ENCODE measurements around the gene PRDM2.
"Not testable (repeated sequence)": the region's sequence is repeated elsewhere in the genome, so short reads cannot be mapped to it uniquely, and the experiment has no call there.

Gene PRDM2

DNA sequence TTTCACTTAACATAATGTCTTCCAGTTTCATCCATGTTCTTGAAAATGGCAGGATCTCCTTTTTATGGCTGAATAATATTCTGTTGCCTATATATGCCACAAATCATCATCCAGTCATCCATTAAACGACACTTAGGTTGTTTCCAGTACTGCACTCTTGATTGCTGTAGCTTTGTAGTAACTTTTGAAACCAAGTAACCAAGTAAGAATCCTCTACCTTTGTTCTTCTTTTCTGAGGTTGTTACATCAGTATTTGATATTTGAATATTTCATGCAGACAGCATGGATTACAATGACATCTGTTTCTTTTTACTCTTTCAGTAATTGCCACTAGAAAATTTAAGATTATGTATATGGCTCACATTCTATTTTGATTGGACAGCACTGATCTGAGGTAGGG lies 22.1 kb upstream of the PRDM2 start:
- H3K27me3 ChIP-seq (ENCODE audit: control insufficient read depth, insufficient read depth, low read length): no peaks in the 10 kb centered on the region
- no peak overlapping the region for H3K27ac ChIP-seq (ENCODE audit: low read depth, low read length)
- H3K9me3 ChIP-seq (ENCODE audit: control insufficient read depth, insufficient read depth, low read length): no peaks in the 10 kb centered on the region
- H3K36me3 ChIP-seq (ENCODE audit: control insufficient read depth, insufficient read depth, low read length): no peaks in the 10 kb centered on the region
- H3K4me1 ChIP-seq (ENCODE audit: control insufficient read depth, insufficient read depth, low read length): no peaks in the 10 kb centered on the region
- H3K4me3 ChIP-seq (ENCODE audit: low read depth, low read length): no peak overlapping the region
- no peak overlapping the region for H3K9ac ChIP-seq (ENCODE audit: low read depth, low read length)

DNA sequence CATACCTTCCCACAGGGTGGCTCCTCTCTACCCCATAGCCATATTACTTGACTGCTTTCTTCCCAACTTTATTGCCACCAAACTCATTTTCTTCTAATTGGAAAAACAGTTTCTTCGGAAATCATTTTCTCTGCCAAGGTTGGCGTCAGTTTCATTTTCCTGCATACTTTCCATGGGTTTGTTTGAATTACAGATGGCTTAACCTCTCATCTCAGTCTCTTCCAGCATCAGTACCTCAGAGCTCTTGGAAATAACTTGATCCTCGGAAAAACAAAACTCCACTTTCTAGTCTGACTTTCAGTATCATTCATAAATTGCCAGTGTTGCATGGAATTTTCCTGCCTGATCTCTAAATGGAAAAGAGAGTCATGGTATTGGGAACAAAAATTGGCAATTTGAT lies 20.3 kb upstream of the PRDM2 start:
- H3K4me1 ChIP-seq (ENCODE audit: control insufficient read depth, insufficient read depth, low read length): no peaks in the 10 kb centered on the region
- no peak overlapping the region for H3K9ac ChIP-seq (ENCODE audit: low read depth, low read length)
- no peak overlapping the region for H3K4me3 ChIP-seq (ENCODE audit: low read depth, low read length)
- no peaks in the 10 kb centered on the region; the same call in 1 of the 2 replicates for H3K27me3 ChIP-seq (ENCODE audit: control insufficient read depth, insufficient read depth, low read length)
- no peak overlapping the region for H3K27ac ChIP-seq (ENCODE audit: low read depth, low read length)
- no peaks in the 10 kb centered on the region for H3K9me3 ChIP-seq (ENCODE audit: control insufficient read depth, insufficient read depth, low read length)
- H3K36me3 ChIP-seq (ENCODE audit: control insufficient read depth, insufficient read depth, low read length): no peaks in the 10 kb centered on the region

DNA sequence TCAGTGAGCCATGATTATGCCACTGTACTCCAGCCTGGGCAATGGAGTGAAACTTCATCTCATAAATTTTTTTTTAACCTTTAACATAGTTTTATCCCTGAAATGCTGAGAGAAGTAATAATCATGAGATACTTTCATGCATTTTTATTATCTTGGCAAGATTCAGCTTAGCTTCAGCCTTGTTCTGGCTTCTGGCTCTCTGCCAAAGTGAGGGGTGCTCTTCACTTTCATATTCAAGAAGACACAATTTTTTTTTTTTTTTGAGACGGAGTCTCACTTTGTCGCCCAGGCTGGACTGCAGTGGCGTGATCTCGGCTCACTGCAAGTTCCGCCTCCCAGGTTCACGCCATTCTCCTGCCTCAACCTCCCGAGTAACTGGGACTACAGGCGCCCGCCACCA lies 19.4 kb upstream of the PRDM2 start:
- H3K27me3 ChIP-seq (ENCODE audit: control insufficient read depth, insufficient read depth, low read length); H3K9me3 ChIP-seq (ENCODE audit: control insufficient read depth, insufficient read depth, low read length); H3K36me3 ChIP-seq (ENCODE audit: control insufficient read depth, insufficient read depth, low read length); H3K9ac ChIP-seq (ENCODE audit: low read depth, low read length); H3K27ac ChIP-seq (ENCODE audit: low read depth, low read length); H3K4me3 ChIP-seq (ENCODE audit: low read depth, low read length); H3K4me1 ChIP-seq (ENCODE audit: control insufficient read depth, insufficient read depth, low read length): not testable (repeated sequence)

- Histone ChIP-seq H3K9ac (ENCODE audit: low read depth, low read length) (no peak overlapping the region), H3K27ac (ENCODE audit: low read depth, low read length) (no peak overlapping the region), H3K4me1 (ENCODE audit: control insufficient read depth, insufficient read depth, low read length) (peaks cover 8% of the 10 kb centered on the region; the same call in 1 of the 2 replicates)
Observed at GRCh38 chr1:13681921-13682320, 18.1 kb upstream of the PRDM2 start.

DNA sequence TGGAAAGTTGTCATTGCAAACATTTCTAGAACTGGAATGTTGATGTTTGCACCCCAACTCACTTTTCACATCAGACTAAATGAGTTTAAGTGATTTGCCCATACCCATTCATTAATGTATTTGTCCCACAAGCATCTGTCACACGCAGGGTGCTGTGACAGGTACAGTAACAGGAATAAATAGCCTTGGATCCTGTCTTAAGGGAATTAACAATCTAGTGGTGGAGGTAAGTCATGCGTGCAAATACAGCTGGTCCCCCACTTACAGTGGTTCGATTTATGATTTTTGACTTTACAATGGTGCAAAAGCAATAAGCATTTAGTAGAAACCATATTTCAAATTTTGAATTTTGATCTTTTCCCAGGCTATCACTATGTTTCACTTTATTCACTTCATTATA lies 17.5 kb upstream of the PRDM2 start:
- Histone ChIP-seq H3K9me3 (ENCODE audit: control insufficient read depth, insufficient read depth, low read length) (no peaks in the 10 kb centered on the region), H3K27me3 (ENCODE audit: control insufficient read depth, insufficient read depth, low read length) (no peaks in the 10 kb centered on the region; the same call in 1 of the 2 replicates), H3K4me1 (ENCODE audit: control insufficient read depth, insufficient read depth, low read length) (peaks cover 10% of the 10 kb centered on the region; the same call in 1 of the 2 replicates), H3K27ac (ENCODE audit: low read depth, low read length) (no peak overlapping the region), H3K36me3 (ENCODE audit: control insufficient read depth, insufficient read depth, low read length) (no peaks in the 10 kb centered on the region), H3K4me3 (ENCODE audit: low read depth, low read length) (no peak overlapping the region), H3K9ac (ENCODE audit: low read depth, low read length) (no peak overlapping the region)

More at GRCh38 chr1:13681921-13682320, 18.1 kb upstream of the PRDM2 start:
- Histone ChIP-seq H3K36me3 (ENCODE audit: control insufficient read depth, insufficient read depth, low read length) (no peaks in the 10 kb centered on the region), H3K27me3 (ENCODE audit: control insufficient read depth, insufficient read depth, low read length) (no peaks in the 10 kb centered on the region; the same call in 1 of the 2 replicates), H3K4me3 (ENCODE audit: low read depth, low read length) (no peak overlapping the region), H3K9me3 (ENCODE audit: control insufficient read depth, insufficient read depth, low read length) (no peaks in the 10 kb centered on the region)

- no peak overlapping the region for H3K27ac ChIP-seq (ENCODE audit: low read depth, low read length)
- H3K36me3 ChIP-seq (ENCODE audit: control insufficient read depth, insufficient read depth, low read length): no peaks in the 10 kb centered on the region
Observed at GRCh38 chr1:13683206-13683605, 16.8 kb upstream of the PRDM2 start.

DNA sequence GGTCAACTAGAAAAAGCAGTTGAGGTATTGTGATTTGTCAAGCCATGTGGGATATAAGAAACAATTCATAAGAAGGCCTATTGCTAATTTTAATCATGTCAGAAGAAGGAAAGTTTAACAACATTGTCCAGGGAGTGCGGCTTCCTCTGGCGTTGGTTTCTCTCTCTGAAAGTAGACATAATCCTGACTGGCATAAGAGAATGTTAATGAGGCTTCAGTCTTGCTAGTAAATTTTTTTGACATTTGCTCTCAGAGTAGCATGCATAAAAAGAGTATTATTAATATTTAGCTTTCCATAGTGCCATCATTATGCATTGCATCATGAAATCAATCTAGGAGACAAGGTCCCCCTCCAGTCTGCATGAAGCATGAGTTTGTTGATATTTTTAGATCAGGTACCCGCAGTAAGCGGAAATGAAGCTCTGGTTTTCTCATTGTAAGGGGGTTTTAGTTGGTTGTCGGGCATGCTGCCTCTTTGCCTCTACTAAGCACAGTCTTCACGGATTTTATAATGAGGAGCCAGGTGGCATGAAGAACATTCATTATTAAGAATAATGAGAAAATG lies 12.8 kb upstream of the PRDM2 start:
- no peak overlapping the region for H3K4me3 ChIP-seq (ENCODE audit: low read depth, low read length)
- no peaks in the 10 kb centered on the region; the same call in 1 of the 2 replicates for H3K27me3 ChIP-seq (ENCODE audit: control insufficient read depth, insufficient read depth, low read length)
- no peak overlapping the region for H3K27ac ChIP-seq (ENCODE audit: low read depth, low read length)
- no peak overlapping the region for H3K9ac ChIP-seq (ENCODE audit: low read depth, low read length)
- peaks cover 10% of the 10 kb centered on the region; the same call in 1 of the 2 replicates for H3K4me1 ChIP-seq (ENCODE audit: control insufficient read depth, insufficient read depth, low read length)
- H3K36me3 ChIP-seq (ENCODE audit: control insufficient read depth, insufficient read depth, low read length): no peaks in the 10 kb centered on the region
- no peaks in the 10 kb centered on the region for H3K9me3 ChIP-seq (ENCODE audit: control insufficient read depth, insufficient read depth, low read length)

More at GRCh38 chr1:13683206-13683605, 16.8 kb upstream of the PRDM2 start:
- no peaks in the 10 kb centered on the region for H3K9me3 ChIP-seq (ENCODE audit: control insufficient read depth, insufficient read depth, low read length)
- no peaks in the 10 kb centered on the region; the same call in 1 of the 2 replicates for H3K27me3 ChIP-seq (ENCODE audit: control insufficient read depth, insufficient read depth, low read length)
- H3K9ac ChIP-seq (ENCODE audit: low read depth, low read length): no peak overlapping the region
- no peak overlapping the region for H3K4me3 ChIP-seq (ENCODE audit: low read depth, low read length)
- peaks cover 10% of the 10 kb centered on the region; the same call in 1 of the 2 replicates for H3K4me1 ChIP-seq (ENCODE audit: control insufficient read depth, insufficient read depth, low read length)

- H3K9ac ChIP-seq (ENCODE audit: low read depth, low read length); H3K9me3 ChIP-seq (ENCODE audit: control insufficient read depth, insufficient read depth, low read length); H3K36me3 ChIP-seq (ENCODE audit: control insufficient read depth, insufficient read depth, low read length); H3K4me1 ChIP-seq (ENCODE audit: control insufficient read depth, insufficient read depth, low read length); H3K4me3 ChIP-seq (ENCODE audit: low read depth, low read length); H3K27ac ChIP-seq (ENCODE audit: low read depth, low read length): not testable (repeated sequence)
- peaks cover 13% of the 10 kb centered on the region for H3K27me3 ChIP-seq (ENCODE audit: control insufficient read depth, insufficient read depth, low read length)
Observed at GRCh38 chr1:13693094-13693493, 6.9 kb upstream of the PRDM2 start.

GRCh38 chr1:13694886-13695684 lies 4.9 kb upstream of the PRDM2 start:
- Histone ChIP-seq H3K36me3 (ENCODE audit: control insufficient read depth, insufficient read depth, low read length) (no peaks in the 10 kb centered on the region), H3K4me3 (ENCODE audit: low read depth, low read length) (no peak overlapping the region), H3K4me1 (ENCODE audit: control insufficient read depth, insufficient read depth, low read length) (0 out of 2 replicates have a peak, but pooled peaks cover 3% of the 10 kb centered on the region), H3K27ac (ENCODE audit: low read depth, low read length) (no peak overlapping the region), H3K9ac (ENCODE audit: low read depth, low read length) (no peak overlapping the region), H3K27me3 (ENCODE audit: control insufficient read depth, insufficient read depth, low read length) (peaks cover 23% of the 10 kb centered on the region), H3K9me3 (ENCODE audit: control insufficient read depth, insufficient read depth, low read length) (no peaks in the 10 kb centered on the region)

- H3K9ac ChIP-seq (ENCODE audit: low read depth, low read length): no peak overlapping the region
- H3K9me3 ChIP-seq (ENCODE audit: control insufficient read depth, insufficient read depth, low read length): no peaks in the 10 kb centered on the region
- no peak overlapping the region for H3K4me3 ChIP-seq (ENCODE audit: low read depth, low read length)
- H3K27me3 ChIP-seq (ENCODE audit: control insufficient read depth, insufficient read depth, low read length): peaks cover 38% of the 10 kb centered on the region
- no peak overlapping the region for H3K27ac ChIP-seq (ENCODE audit: low read depth, low read length)
- no peaks in the 10 kb centered on the region for H3K36me3 ChIP-seq (ENCODE audit: control insufficient read depth, insufficient read depth, low read length)
- H3K4me1 ChIP-seq (ENCODE audit: control insufficient read depth, insufficient read depth, low read length): 0 out of 2 replicates have a peak, but pooled peaks cover 3% of the 10 kb centered on the region
Observed at GRCh38 chr1:13697738-13698137, 2.2 kb upstream of the PRDM2 start.

DNA sequence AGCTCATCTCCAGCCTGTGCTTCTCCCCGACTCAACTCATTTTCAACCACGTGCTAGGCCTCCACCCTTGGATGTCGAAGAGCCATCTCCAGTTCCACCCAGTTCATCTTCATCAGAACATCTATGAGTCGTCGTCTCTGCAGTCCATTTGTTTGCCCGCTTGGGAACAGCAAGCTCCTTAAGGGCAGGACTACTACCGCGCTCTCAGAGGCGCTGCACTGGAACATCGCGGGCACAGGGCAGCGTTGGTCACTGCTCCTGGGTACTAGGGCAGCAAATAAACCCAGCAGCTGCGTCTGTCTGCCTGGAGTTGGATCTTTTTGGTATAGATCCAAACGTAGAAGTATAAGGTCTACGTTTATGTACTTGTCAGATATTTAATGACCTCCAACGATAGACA lies 478 bp upstream of the PRDM2 start:
- H3K27ac ChIP-seq (ENCODE audit: low read depth, low read length): no peak overlapping the region
- H3K4me1 ChIP-seq (ENCODE audit: control insufficient read depth, insufficient read depth, low read length): peaks cover 11% of the 10 kb centered on the region; the same call in 1 of the 2 replicates
- no peaks in the 10 kb centered on the region for H3K9me3 ChIP-seq (ENCODE audit: control insufficient read depth, insufficient read depth, low read length)
- no peaks in the 10 kb centered on the region for H3K36me3 ChIP-seq (ENCODE audit: control insufficient read depth, insufficient read depth, low read length)
- H3K27me3 ChIP-seq (ENCODE audit: control insufficient read depth, insufficient read depth, low read length): peaks cover 38% of the 10 kb centered on the region
- H3K4me3 ChIP-seq (ENCODE audit: low read depth, low read length): peak overlapping the region; percentile 75
- H3K9ac ChIP-seq (ENCODE audit: low read depth, low read length): 0 out of 2 replicates have a peak overlapping the region, but pooled peaks have one; percentile 67
